HG03558 (cell line): ENCODE results near the gene LLGL2.

Experiments used
- ATAC-seq: cut with Tn5 transposase; IDR thresholded peaks from one replicate; pipeline ENCODE4 v1.9.1; 2021; ENCODE audit warnings: moderate number of reproducible peaks; ENCODE audit not compliant: unreplicated experiment; ENCODE audit errors: extremely low read depth

Gene LLGL2

GRCh38 chr17:75548813-75549212, 23.3 kb downstream of the LLGL2 start:
- ATAC-seq: no peak

- ATAC-seq: no peak
Measured at GRCh38 chr17:75549246-75550138, 24.0 kb downstream of the LLGL2 start.

DNA sequence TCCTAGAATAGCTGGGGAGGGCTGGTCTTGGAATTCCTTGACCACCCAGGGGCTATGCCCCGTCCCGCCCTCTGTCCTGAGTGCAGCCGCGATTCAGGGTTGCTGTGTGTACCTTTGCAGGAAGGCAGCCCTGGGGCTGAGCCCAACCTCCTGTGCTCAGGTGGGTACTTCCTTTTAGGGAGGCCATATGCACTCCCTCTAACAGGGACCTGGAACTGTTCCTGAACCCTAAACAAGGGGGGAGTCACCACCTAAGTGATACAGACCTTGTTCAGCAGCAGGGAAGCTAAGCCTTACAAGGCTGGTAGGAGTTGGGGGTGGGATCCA, 24.6 kb downstream of the LLGL2 start:
- no peak for ATAC-seq

GRCh38 chr17:75551266-75551665, 25.8 kb downstream of the LLGL2 start:
- ATAC-seq: no peak

GRCh38 chr17:75552425-75553294, 27.2 kb downstream of the LLGL2 start:
- ATAC-seq: no peak

DNA sequence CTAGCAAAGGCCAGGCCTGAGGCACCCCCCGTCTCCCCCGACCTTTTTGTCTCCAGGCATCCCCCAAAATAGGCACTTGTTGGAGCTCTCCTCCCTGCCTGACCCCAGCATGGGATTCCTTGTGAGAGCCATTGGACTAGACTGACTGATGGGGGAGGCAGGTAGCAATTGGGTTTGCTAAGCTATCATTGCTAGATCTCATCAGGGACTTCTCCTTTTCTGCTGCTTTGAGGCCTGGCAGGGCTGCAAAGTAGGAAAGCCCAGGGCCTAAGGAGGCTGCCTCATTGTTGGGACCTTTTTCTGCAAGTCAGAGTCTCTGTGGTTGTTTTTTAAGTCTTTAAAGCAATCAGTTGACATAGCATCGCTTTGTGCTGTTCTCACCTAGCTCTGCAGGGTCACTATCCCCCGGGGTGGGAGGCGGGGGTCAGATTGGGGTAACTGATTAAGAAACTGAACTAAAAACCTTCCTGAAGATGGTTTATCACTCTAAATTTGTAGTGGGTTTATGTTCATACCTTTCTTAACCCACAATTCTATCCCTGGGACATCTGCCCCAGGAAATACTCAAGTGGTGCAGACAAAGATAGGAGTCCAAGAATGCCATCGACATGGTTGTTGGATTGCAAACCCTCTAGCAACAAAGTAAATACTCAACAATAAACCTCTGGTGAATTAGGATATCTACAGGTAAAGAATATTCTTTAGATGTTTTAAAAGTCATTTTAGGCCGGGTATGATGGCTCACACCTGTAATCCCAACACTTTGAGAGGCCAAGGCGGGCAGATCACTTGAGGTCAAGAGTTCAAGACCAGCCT, 28.0 kb downstream of the LLGL2 start:
- ATAC-seq: no peak

DNA sequence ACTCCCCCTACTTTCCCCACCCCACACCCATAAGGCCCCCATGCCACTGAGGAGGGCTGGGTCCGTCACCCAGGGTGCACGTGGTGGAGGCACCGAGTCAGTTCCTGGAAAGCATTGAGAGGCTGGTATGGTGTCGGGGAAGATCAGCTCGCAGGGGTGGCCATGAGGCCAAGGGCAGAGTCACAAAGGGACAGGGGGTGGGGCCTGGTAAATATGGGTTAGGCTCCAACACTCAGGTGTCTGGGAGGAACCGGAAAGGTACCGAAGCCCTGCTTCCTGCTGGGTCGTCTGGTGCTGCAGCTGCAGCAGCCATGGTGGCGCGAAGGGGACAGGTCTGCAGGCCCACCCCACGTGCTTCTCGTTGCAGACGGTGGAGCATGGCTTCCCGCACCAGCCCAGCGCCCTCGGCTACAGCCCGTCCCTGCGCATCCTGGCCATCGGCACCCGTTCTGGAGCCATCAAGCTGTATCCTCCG, 30.2 kb downstream of the LLGL2 start:
- no peak for ATAC-seq

DNA sequence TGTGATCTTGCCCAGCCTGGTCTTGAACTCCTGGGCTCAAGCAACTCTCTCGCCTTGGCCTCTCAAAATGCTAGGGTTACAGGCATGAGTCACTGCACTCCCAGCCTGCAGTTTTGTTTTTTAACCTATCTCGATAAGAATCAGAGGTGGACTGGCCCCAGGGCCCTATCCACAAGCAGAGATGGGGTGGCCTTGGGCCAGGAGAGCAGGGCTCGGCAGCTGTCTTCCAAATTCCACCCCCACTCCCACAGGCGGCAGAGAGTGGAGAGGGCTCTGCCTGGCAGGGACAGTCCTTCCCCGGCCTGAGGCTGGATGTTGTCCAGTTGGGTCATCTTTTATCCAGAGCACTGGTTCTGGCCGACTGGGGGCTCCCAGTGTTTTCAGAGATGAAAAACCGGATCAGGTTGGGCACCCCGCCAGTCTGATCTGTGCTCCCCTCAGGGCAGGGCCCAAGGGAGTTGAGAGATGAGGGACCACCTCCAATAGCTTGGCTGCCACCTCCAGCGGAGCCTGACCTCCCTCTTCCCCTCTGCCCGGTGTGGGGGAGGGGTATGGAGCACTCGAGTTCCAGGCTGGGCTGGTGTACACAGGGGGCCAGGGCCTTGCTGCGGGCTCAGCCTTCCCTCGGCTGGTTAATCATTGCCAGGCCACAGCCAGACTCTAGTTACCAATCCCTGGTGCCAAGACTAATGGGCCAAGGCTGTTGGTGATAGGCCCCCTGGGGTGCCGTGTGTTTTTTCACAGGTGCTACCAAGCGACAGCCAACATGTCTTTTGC, 31.8 kb downstream of the LLGL2 start:
- ATAC-seq: no peak

- ATAC-seq: no peak
Measured at GRCh38 chr17:75557852-75558665, 32.6 kb downstream of the LLGL2 start.

GRCh38 chr17:75558666-75559530, 33.4 kb downstream of the LLGL2 start:
- ATAC-seq: no peak

DNA sequence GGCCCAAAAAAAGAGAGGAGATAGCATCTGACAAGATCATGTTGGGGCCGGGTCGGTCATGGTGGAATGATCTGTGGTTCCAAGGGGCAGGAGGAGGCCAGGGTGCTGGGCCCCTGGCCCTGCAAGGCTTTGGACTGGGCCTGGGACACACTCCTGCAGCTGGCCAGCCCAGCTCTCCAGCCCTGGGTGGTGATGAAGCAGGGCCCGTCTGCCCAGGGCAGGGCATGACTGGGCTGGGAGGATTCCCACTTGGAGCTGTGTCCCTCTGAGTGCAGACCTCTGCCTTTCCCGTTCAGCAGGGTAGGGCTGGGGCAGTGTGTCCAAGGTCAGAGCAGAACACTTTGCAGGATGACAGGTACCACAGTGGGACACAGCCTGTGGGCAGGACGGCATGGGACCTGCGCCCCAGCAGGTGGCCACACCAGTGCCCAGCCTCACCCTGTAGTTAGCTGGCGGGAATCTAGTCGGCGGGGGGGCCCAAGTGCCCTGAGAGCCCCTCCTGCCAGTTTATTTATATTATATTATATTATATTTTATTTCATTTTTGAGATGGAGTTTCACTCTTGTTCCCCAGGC, 34.5 kb downstream of the LLGL2 start:
- ATAC-seq: no peak

DNA sequence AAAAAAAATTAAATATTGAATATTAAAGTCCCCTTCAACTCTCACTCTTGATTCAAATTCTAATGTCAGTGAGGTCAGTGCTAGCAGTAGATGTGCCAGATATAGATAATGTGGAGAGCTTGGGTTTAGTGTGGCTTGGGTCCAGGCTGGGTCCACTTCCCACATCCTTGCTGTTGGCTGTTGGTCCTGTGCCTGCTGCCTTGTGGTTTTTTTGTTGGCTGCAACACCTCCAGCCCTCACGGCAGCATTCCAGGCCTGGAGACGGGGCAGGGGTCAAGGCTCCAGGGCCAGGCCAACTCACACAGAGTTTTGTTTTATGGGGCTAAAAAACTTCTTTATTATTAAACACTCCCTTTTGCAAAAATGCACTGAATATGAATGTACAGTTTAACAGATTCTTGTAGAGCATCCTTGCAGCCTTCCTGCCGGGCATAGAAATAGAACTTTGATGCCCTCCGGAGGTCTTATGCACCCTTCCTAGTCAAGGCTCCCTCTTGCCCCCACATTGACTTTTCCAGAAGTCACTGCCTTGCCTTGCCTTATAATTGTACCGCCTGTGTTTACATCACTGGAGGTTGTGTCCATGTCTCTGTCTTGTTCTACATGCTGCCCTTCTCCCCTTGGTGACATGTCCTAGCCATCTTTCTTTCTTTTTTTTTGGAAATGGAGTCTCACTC, 36.6 kb downstream of the LLGL2 start:
- no peak for ATAC-seq

GRCh38 chr17:75563063-75563758, 37.7 kb downstream of the LLGL2 start:
- no peak for ATAC-seq

DNA sequence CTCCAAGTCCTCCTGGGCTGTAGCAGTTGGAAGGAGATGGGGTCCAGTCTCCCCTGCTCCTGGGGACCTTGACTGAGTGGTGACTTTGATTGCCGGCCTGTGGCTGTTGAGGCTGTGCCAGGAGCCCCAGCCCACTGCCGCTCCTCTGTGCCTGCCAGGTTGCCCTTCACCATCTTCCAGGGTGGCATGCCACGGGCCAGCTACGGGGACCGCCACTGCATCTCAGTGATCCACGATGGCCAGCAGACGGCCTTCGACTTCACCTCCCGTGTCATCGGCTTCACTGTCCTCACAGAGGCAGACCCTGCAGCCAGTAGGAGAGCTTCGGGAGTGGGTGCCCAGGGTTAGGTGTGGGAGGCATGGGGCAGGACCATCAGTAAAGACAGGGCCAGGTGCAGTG, 38.7 kb downstream of the LLGL2 start:
- ATAC-seq: no peak

GRCh38 chr17:75565066-75565465, 39.6 kb downstream of the LLGL2 start:
- no peak for ATAC-seq

- ATAC-seq: no peak
Measured at GRCh38 chr17:75565618-75566017, 40.1 kb downstream of the LLGL2 start.

DNA sequence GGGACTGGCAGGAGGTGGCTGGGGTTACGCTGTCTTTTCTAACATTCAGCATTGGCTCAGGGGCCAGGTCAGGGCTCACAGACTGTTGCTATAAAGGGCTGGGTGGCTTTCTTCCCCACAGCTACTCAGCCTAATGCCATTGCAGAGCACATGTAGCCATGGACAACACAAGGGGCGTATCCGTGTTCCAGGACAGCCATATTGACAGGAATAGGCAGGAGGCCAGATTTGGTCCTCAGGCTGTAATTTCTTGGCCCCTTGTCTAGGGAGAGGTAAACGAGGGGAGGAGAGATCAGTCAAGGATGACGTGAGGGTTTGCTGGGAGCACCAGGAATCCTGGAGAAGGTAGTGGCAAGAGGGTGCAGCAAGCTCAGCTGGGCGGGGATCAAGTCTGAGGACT, 40.9 kb downstream of the LLGL2 start:
- no peak for ATAC-seq
